Activated CD4-positive, CD25-positive, alpha-beta regulatory T cell treated with anti-CD3 and anti-CD28 coated beads, Interleukin-2, amount 50 U/mL, for 16 hours (primary cell): ENCODE measurements around the gene USF2.

Experiments used
- DNase-seq: peaks from one replicate; pipeline ENCODE4 v3.0.0-alpha.2; 2020; ENCODE audit warnings: low read depth, low spot score

The USF2 gene

GRCh38 chr19:35317464-35318043 lies 48.8 kb downstream of the USF2 start:
- no peak for DNase-seq

GRCh38 chr19:35318679-35319448 lies 50.1 kb downstream of the USF2 start:
- DNase-seq, result no peak

GRCh38 chr19:35320065-35320713 lies 51.4 kb downstream of the USF2 start:
- no peak for DNase-seq

- no peak for DNase-seq
These were observed 52.5 kb downstream of the USF2 start for GRCh38 chr19:35321291-35321690.

GRCh38 chr19:35322014-35322413 lies 53.3 kb downstream of the USF2 start:
- DNase-seq, result no peak

- no peak for DNase-seq
These were observed 58.9 kb downstream of the USF2 start for GRCh38 chr19:35327642-35328041.

- DNase-seq, result no peak
These were observed 60.1 kb downstream of the USF2 start, which contains the start of gene CD22 for GRCh38 chr19:35328851-35329285. CD22 (plus strand) TSS chr19:35329187; CDS start chr19:35332041, 2,854 bp downstream.

GRCh38 chr19:35329323-35329722 lies 60.6 kb downstream of the USF2 start:
- DNase-seq, result no peak
